PC-3 (cell line): Measurements from ENCODE around the gene TSC22D2. TPM values are rescaled to one million over a fixed set of nuclear protein-coding genes. Genes with fewer than 3 reads are reported as not detected.

Experiments
- ATAC-seq: fragments of 200-7000 bp; cut with Tn5 transposase; 2 replicates; pipeline ENCODE4 v1.9.1; 2020; ENCODE audit warnings: mild to moderate bottlenecking, moderate library complexity
- BruUV-seq: library from RNA; stranded (reverse); fragments of 400-500 nt; replicated peaks from 2 replicates; lab custom pipeline; 2021; lab: Mats Ljungman, UMichigan
- CTCF ChIA-PET: fragments of 300-600 bp; sonication (Branson Sonifier 250); formaldehyde crosslinking; loops from one replicate; lab custom pipeline; 2022; ENCODE audit warnings: antibody characterized with exemption; lab: Charles Lee
- POLR2A ChIA-PET: fragments of 300-600 bp; sonication (Branson Sonifier 250); formaldehyde crosslinking; loops from one replicate; lab custom pipeline; 2022; ENCODE audit warnings: antibody characterized with exemption; ENCODE audit not compliant: unreplicated experiment; lab: Charles Lee
- DNase-seq: peaks from one replicate; pipeline ENCODE4 v3.0.0-alpha.2; 2015
- H2AFZ ChIP-seq: fragments of 300-600 bp; sonication (generic); 2 replicates; pipeline ENCODE4 v1.6.0; 2016; ENCODE audit warnings: antibody characterized with exemption, low read length
- H3F3A ChIP-seq: fragments of 300-600 bp; sonication (generic); one replicate; pipeline ENCODE4 v1.6.0; 2017; ENCODE audit warnings: antibody characterized with exemption, low read length, control low read depth, mild to moderate bottlenecking; ENCODE audit not compliant: unreplicated experiment
- H3K27ac ChIP-seq: fragments of 300-600 bp; sonication (generic); 2 replicates; pipeline ENCODE4 v1.5.1; 2016; ENCODE audit warnings: mild to moderate bottlenecking, low read length
- H3K27me3 ChIP-seq: fragments of 300-600 bp; sonication (generic); 2 replicates; pipeline ENCODE4 v1.6.1; 2016; ENCODE audit warnings: low read length, mixed read lengths
- H3K36me3 ChIP-seq: fragments of 300-600 bp; sonication (generic); 2 replicates; pipeline ENCODE4 v1.6.1; 2016; ENCODE audit warnings: low read depth, mixed run types, low read length, mixed read lengths
- H3K4me1 ChIP-seq: fragments of 300-600 bp; sonication (generic); 2 replicates; pipeline ENCODE4 v1.5.1; 2016; ENCODE audit warnings: low read length; ENCODE audit not compliant: insufficient read depth
- H3K4me2 ChIP-seq: fragments of 300-600 bp; sonication (generic); 2 replicates; pipeline ENCODE4 v1.6.0; 2016; ENCODE audit warnings: low read length
- H3K4me3 ChIP-seq: fragments of 300-600 bp; sonication (generic); 2 replicates; pipeline ENCODE4 v1.5.1; 2016; ENCODE audit warnings: mild to moderate bottlenecking, low read length, mixed read lengths
- H3K79me2 ChIP-seq: fragments of 300-600 bp; sonication (generic); 2 replicates; pipeline ENCODE4 v1.6.1; 2017; ENCODE audit warnings: low read length, mixed read lengths
- H3K9ac ChIP-seq: fragments of 300-600 bp; sonication (generic); 2 replicates; pipeline ENCODE4 v1.6.0; 2016; ENCODE audit warnings: mild to moderate bottlenecking, low read length
- H3K9me2 ChIP-seq: fragments of 300-600 bp; sonication (generic); replicated peaks from 2 replicates; pipeline ENCODE4 v1.6.1; 2016; ENCODE audit warnings: mixed run types, low read length, mixed read lengths
- H3K9me3 ChIP-seq: fragments of 300-600 bp; sonication (generic); 2 replicates; pipeline ENCODE4 v1.6.1; 2016; ENCODE audit warnings: low read length, mixed read lengths
- H4K20me1 ChIP-seq: fragments of 300-600 bp; sonication (generic); 2 replicates; pipeline ENCODE4 v1.6.1; 2016; ENCODE audit warnings: low read length, mixed read lengths
- CTCF ChIP-seq: fragments of 300-600 bp; sonication (generic); conservative IDR thresholded peaks from 2 replicates; pipeline ENCODE4 v1.5.1; 2017; ENCODE audit warnings: antibody characterized with exemption, low read depth, mild to moderate bottlenecking, low read length
- EZH2 ChIP-seq: fragments of 300-600 bp; sonication (generic); IDR thresholded peaks from one replicate; pipeline ENCODE4 v1.6.1; 2017; ENCODE audit warnings: antibody characterized with exemption, mild to moderate bottlenecking, low read length; ENCODE audit not compliant: unreplicated experiment
- EZH2phosphoT487 ChIP-seq: fragments of 300-600 bp; sonication (generic); IDR thresholded peaks from 2 replicates; pipeline ENCODE4 v1.6.1; 2018; ENCODE audit warnings: mild to moderate bottlenecking, antibody characterized with exemption, low read length, borderline replicate concordance
- intact Hi-C: fragments of 100-400 bp; cut with micrococcal nuclease; formaldehyde crosslinking; loops from 2 replicates; pipeline ENCODE4 v1.9.0; 2023
- total RNA-seq: library from RNA; depleted of rRNA; stranded (reverse); fragments of >200 nt; gene quantifications from 2 replicates; pipeline ENCODE4 v1.2.3, GENCODE V29; 2014

The TSC22D2 gene
- total RNA-seq, 1 experiment from 2014 or later = 9.6 TPM

GRCh38 chr3:150411106-150411460 lies 3.0 kb downstream of the TSC22D2 start:
- Histone ChIP-seq H2AFZ (no peak overlapping the region), H3K9me2 (peaks cover 3% of the 10 kb centered on the region; the same call in 1 of the 2 replicates), H3F3A (no peaks in the 10 kb centered on the region), H4K20me1 (peaks cover 67% of the 10 kb centered on the region), H3K4me2 (peak overlapping the region; percentile 92), H3K9me3 (no peaks in the 10 kb centered on the region), H3K27ac (no peak overlapping the region), H3K36me3 (peaks cover 26% of the 10 kb centered on the region), H3K9ac (peak overlapping the region; percentile 92), H3K4me3 (peak overlapping the region; percentile 87), H3K79me2 (peaks cover 84% of the 10 kb centered on the region), H3K27me3 (no peaks in the 10 kb centered on the region), H3K4me1 (peaks cover 31% of the 10 kb centered on the region)
- ATAC-seq = no peak
- TF ChIP-seq CTCF = no peak
- TF ChIP-seq EZH2phosphoT487 = no peak
- TF ChIP-seq EZH2 = no peak
- BruUV-seq = no TSS peak
- intact Hi-C loops = loop anchor here (5.0 kb wide), 2 partner anchors 109 to 136 kb away; partner anchors contain the start of genes EIF2A and SERP1
- no peak for DNase-seq
- POLR2A ChIA-PET = interaction anchor here (0.7 kb wide), 1 partner anchor 169 kb away, joined by 4 read pairs; no protein-coding TSS in a partner anchor
- CTCF ChIA-PET = interaction anchor here (0.8 to 1.4 kb wide), 2 partner anchors 83 to 85 kb away, joined by 3 to 4 read pairs; no protein-coding TSS in a partner anchor

DNA sequence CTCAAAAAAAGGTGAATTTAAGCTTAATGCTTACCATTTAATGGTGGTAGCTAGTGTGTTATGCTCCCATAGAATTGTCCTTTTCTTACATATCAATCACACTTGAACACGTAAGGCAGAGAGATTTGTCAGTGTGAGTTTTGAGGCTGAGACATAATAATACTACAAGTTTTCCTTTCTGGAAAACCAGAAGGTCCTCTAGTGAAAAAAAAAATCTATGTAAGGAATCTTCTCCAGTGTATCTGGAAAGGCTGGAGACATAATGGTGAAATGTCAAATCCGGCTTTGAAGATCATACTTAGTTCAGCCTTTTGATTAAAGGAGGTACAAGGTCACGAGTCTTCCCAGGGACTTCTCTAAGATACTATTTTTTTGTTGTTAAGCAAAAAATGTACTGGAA lies 3.4 kb downstream of the TSC22D2 start:
- BruUV-seq = no TSS peak
- H3K79me2 ChIP-seq = peaks cover 84% of the 10 kb centered on the region
- H3K27ac ChIP-seq = no peak overlapping the region
- intact Hi-C loops = loop anchor here (5.0 kb wide), 2 partner anchors 109 to 136 kb away; partner anchors contain the start of genes EIF2A and SERP1
- H3K4me2 ChIP-seq = peak overlapping the region; percentile 92
- peak overlapping the region; percentile 92 for H3K9ac ChIP-seq
- no peak for DNase-seq
- H3K4me1 ChIP-seq = peaks cover 31% of the 10 kb centered on the region
- H2AFZ ChIP-seq = no peak overlapping the region
- ATAC-seq = no peak
- no peaks in the 10 kb centered on the region for H3K9me3 ChIP-seq
- H4K20me1 ChIP-seq = peaks cover 71% of the 10 kb centered on the region
- peak overlapping the region; percentile 87 for H3K4me3 ChIP-seq
- POLR2A ChIA-PET = interaction anchor here (0.7 kb wide), 1 partner anchor 94 kb away, joined by 3 read pairs; no protein-coding TSS in a partner anchor
- TF ChIP-seq EZH2 = no peak
- no peak for TF ChIP-seq EZH2phosphoT487
- TF ChIP-seq CTCF = no peak
- H3K27me3 ChIP-seq = no peaks in the 10 kb centered on the region
- peaks cover 27% of the 10 kb centered on the region for H3K36me3 ChIP-seq
- CTCF ChIA-PET = interaction anchor here (0.5 to 1.4 kb wide), 3 partner anchors 9 to 84 kb away, joined by 3 to 4 read pairs (median 3); no protein-coding TSS in a partner anchor
- H3K9me2 ChIP-seq = no peaks in the 10 kb centered on the region
- no peaks in the 10 kb centered on the region for H3F3A ChIP-seq

GRCh38 chr3:150411976-150412375 lies 3.9 kb downstream of the TSC22D2 start:
- POLR2A ChIA-PET = interaction anchor here (0.7 to 1.0 kb wide), 2 partner anchors 93 to 174 kb away, joined by 3 read pairs; no protein-coding TSS in a partner anchor
- Histone ChIP-seq H4K20me1 (peaks cover 74% of the 10 kb centered on the region), H3K79me2 (peaks cover 85% of the 10 kb centered on the region), H3K4me2 (peak overlapping the region; percentile 92), H3K27ac (peak overlapping the region; percentile 27; the same call in 1 of the 2 replicates), H3F3A (no peaks in the 10 kb centered on the region), H2AFZ (no peak overlapping the region), H3K9ac (peak overlapping the region; percentile 92), H3K36me3 (peaks cover 27% of the 10 kb centered on the region), H3K4me3 (peak overlapping the region; percentile 87), H3K9me3 (no peaks in the 10 kb centered on the region), H3K4me1 (peaks cover 31% of the 10 kb centered on the region), H3K9me2 (no peaks in the 10 kb centered on the region), H3K27me3 (no peaks in the 10 kb centered on the region)
- peak; percentile 32 for DNase-seq
- intact Hi-C loops = loop anchor here (5.0 kb wide), 2 partner anchors 110 to 135 kb away; partner anchors contain the start of genes EIF2A and SERP1
- no peak for ATAC-seq
- CTCF ChIA-PET = interaction anchor here (0.5 to 1.4 kb wide), 2 partner anchors 9 to 83 kb away, joined by 3 to 4 read pairs; no protein-coding TSS in a partner anchor
- BruUV-seq = no TSS peak
- TF ChIP-seq CTCF (no peak), EZH2 (no peak)
